T-helper 2 cell treated with Interferon-gamma antibody and Interleukin-4, amounts not matched to agents 5 μg/mL and 100 μg/mL, for 36 hours (primary cell): ENCODE data around the gene LILRB1.
"Not testable (repeated sequence)": the region's sequence is repeated elsewhere in the genome, so short reads cannot be mapped to it uniquely, and the experiment has no call there.

Experiments used
- DNase-seq: peaks from one replicate; pipeline ENCODE4 v3.0.0; 2021; ENCODE audit warnings: low spot score
- H3K27ac Mint-ChIP-seq: one replicate; pipeline ENCODE4 v1.8.0; 2021; ENCODE audit warnings: mild to moderate bottlenecking, mixed read lengths
- H3K27me3 Mint-ChIP-seq: one replicate; pipeline ENCODE4 v1.8.0; 2021; ENCODE audit warnings: low read depth, mixed read lengths
- H3K36me3 Mint-ChIP-seq: one replicate; pipeline ENCODE4 v1.8.0; 2021; ENCODE audit warnings: low read depth, mixed read lengths
- H3K4me1 Mint-ChIP-seq: one replicate; pipeline ENCODE4 v1.8.0; 2021; ENCODE audit warnings: low read depth, mixed read lengths
- H3K4me3 Mint-ChIP-seq: one replicate; pipeline ENCODE4 v1.8.0; 2022; ENCODE audit warnings: mild to moderate bottlenecking, moderate library complexity, mixed read lengths
- H3K9me3 Mint-ChIP-seq: one replicate; pipeline ENCODE4 v1.8.0; 2021; ENCODE audit warnings: mixed read lengths

The LILRB1 gene

GRCh38 chr19:54662730-54663129 is 32.4 kb downstream of the LILRB1 start, which contains the start of gene LILRB4:
LILRB4 (plus strand) TSS chr19:54662985; CDS start chr19:54663034, 49 bp downstream.
- no peak within 1 kb of the TSS for H3K27ac Mint-ChIP-seq
- H3K9me3 Mint-ChIP-seq, result no peaks in the 10 kb centered on the region

DNA sequence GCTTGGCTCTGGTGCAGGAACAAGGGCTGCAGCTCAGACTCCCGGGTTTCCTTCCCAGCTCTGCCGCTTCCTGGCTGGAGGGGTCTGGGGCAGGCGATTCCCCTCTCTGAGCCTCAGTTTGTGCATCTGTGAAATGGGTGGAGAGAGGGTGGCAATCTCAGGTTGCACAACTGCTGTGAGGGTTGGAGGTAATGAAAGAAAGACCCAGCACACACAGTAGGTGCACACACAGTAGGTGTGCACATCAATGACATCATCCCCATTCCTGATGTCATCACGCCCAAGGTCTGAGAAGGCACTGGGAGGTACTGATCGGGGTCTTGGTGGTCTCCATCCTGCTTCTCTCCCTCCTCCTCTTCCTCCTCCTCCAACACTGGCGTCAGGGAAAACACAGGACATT is 35.2 kb downstream of the LILRB1 start:
- Mint-ChIP-seq H3K27me3 (no peaks in the 10 kb centered on the region), H3K4me1 (no peaks in the 10 kb centered on the region), H3K27ac (no peak overlapping the region), H3K36me3 (no peaks in the 10 kb centered on the region), H3K9me3 (peaks cover 6% of the 10 kb centered on the region), H3K4me3 (no peak overlapping the region)
- no peak for DNase-seq

More at GRCh38 chr19:54662730-54663129, 32.4 kb downstream of the LILRB1 start, which contains the start of gene LILRB4:
- peaks cover 2% of the 10 kb centered on the region for H3K27me3 Mint-ChIP-seq
- H3K4me1 Mint-ChIP-seq, result no peaks in the 10 kb centered on the region
- no peak for DNase-seq
- no peaks in the 10 kb centered on the region for H3K36me3 Mint-ChIP-seq
- H3K4me3 Mint-ChIP-seq, result no peak within 1 kb of the TSS

GRCh38 chr19:54667217-54667616 is 36.9 kb downstream of the LILRB1 start:
- Mint-ChIP-seq H3K27ac (no peak overlapping the region), H3K27me3 (no peaks in the 10 kb centered on the region), H3K36me3 (no peaks in the 10 kb centered on the region), H3K9me3 (peaks cover 6% of the 10 kb centered on the region), H3K4me3 (no peak overlapping the region), H3K4me1 (no peaks in the 10 kb centered on the region)
- DNase-seq, result no peak

DNA sequence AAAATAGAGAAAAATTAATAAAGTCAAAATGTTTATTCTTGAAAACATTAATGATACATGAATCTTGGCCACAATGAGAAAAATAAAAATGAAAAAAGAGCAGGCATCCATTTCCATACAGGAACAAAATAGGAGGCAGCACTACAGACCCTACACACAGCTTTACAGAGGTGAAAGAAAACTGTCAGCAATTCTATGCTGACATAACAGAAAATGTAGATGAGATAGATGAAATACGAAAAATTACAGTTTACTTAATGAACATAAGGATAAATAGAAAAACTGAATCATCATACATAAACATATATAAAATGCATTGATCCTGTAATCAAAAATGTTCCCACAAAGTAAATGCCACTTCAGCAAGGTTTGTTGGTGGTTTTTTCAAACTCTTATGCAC is 38.1 kb downstream of the LILRB1 start:
- Mint-ChIP-seq H3K4me3 (no peak overlapping the region), H3K36me3 (no peaks in the 10 kb centered on the region), H3K27me3 (no peaks in the 10 kb centered on the region)

GRCh38 chr19:54670576-54671357 is 40.5 kb downstream of the LILRB1 start:
- H3K36me3 Mint-ChIP-seq, result no peaks in the 10 kb centered on the region
- DNase-seq, result no peak
- H3K4me1 Mint-ChIP-seq, result peaks cover 2% of the 10 kb centered on the region
- no peaks in the 10 kb centered on the region for H3K27me3 Mint-ChIP-seq
- peaks cover 6% of the 10 kb centered on the region for H3K9me3 Mint-ChIP-seq
- no peak overlapping the region for H3K4me3 Mint-ChIP-seq
- no peak overlapping the region for H3K27ac Mint-ChIP-seq

More for the DNA sequence above, 38.1 kb downstream of the LILRB1 start:
- H3K27ac Mint-ChIP-seq, result no peak overlapping the region
- no peaks in the 10 kb centered on the region for H3K4me1 Mint-ChIP-seq
- H3K9me3 Mint-ChIP-seq, result peaks cover 6% of the 10 kb centered on the region
- no peak for DNase-seq

DNA sequence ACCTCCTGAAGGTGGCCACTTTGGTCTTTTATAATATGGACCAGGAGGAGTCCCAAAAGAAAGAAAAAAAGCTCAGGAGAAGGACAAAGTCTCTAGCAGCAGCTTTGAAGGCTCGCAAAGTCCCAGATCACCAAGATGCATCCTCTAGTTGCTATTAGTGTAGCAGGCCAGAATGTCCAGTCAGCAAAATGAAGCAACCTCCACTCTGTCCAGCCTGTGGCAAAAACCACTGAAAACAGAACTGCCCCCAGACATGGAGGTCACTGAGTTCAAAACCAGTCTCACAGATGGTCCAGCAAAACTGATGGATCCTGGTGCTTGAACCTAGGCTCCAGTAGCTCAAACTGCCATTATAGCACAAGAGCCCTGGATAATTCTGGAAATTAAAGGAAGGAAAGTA is 42.9 kb downstream of the LILRB1 start:
- Mint-ChIP-seq H3K4me3 (no peak overlapping the region), H3K36me3 (no peaks in the 10 kb centered on the region), H3K9me3 (peaks cover 2% of the 10 kb centered on the region), H3K4me1 (peaks cover 2% of the 10 kb centered on the region), H3K27ac (no peak overlapping the region), H3K27me3 (no peaks in the 10 kb centered on the region)
- no peak for DNase-seq

GRCh38 chr19:54674021-54674617 is 43.8 kb downstream of the LILRB1 start:
- Mint-ChIP-seq H3K27me3 (no peaks in the 10 kb centered on the region), H3K36me3 (no peaks in the 10 kb centered on the region), H3K27ac (no peak overlapping the region), H3K4me3 (no peak overlapping the region), H3K9me3 (no peaks in the 10 kb centered on the region), H3K4me1 (peaks cover 2% of the 10 kb centered on the region)
- DNase-seq, result no peak

DNA sequence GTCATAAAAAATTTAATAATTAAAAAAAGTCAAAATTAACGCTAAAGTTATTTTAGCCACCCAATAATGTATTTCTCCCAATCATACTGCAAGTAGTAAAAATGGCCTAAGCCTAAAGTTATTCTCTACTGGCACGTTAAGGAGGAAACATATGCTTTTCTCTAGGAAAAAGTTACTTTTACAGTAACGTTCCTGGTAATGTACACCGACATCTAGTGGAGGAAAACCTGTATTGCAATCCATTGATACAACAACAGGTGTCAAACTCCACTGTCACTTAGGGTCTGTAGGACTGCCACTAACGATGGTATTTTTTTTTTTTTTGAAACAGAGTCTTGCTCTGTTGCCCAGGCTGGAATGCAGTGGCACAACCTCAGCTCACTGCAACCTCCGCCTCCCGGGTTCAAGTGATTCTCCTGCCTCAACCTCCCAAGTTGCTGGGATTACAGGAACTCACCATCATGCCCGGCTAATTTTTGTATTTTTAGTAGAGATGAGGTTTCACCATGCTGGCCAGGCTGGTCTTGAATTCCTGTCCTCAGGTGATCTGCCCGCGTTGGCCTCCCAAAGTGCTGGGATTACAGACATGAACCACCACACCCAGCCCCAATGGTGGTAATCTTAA is 46.0 kb downstream of the LILRB1 start:
- H3K27me3 Mint-ChIP-seq, DNase-seq, H3K9me3 Mint-ChIP-seq, H3K27ac Mint-ChIP-seq, H3K4me1 Mint-ChIP-seq, H3K36me3 Mint-ChIP-seq, H3K4me3 Mint-ChIP-seq: not testable (repeated sequence)

GRCh38 chr19:54677217-54677616 is 46.9 kb downstream of the LILRB1 start:
- no peak overlapping the region for H3K27ac Mint-ChIP-seq
- no peaks in the 10 kb centered on the region for H3K9me3 Mint-ChIP-seq
- H3K4me3 Mint-ChIP-seq, result no peak overlapping the region
- no peak for DNase-seq
- no peaks in the 10 kb centered on the region for H3K27me3 Mint-ChIP-seq
- peaks cover 2% of the 10 kb centered on the region for H3K4me1 Mint-ChIP-seq
- H3K36me3 Mint-ChIP-seq, result no peaks in the 10 kb centered on the region

- DNase-seq, H3K4me1 Mint-ChIP-seq, H3K9me3 Mint-ChIP-seq, H3K4me3 Mint-ChIP-seq, H3K27ac Mint-ChIP-seq, H3K36me3 Mint-ChIP-seq, H3K27me3 Mint-ChIP-seq: not testable (repeated sequence)
These were observed 51.3 kb downstream of the LILRB1 start for GRCh38 chr19:54681596-54681995.

DNA sequence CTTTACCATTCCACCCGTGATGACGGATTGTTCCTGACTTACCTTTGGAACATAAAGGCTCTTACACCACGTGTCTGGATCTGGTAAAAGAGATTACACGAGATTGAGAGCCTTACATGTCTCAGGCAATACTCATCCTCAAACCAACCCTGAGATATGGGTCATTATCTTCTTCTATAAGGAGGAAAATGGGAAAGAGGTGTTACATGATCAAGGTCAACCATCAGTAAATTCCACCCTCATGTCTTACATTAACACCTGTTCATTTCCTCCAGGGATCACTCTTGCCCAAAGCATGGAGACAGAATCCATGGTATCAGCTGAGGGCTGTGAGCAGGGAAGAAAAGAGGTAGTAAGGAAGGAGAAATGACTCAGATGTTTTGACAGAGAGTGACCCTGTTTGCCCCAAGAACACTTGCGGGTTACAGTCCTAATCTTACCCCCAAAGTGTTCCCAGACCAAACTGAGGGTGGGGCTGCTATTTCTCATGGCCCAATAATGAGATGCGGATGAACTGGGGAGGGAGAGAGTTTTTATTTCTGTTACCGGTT is 52.1 kb downstream of the LILRB1 start:
- H3K27ac Mint-ChIP-seq, result no peak overlapping the region
- no peaks in the 10 kb centered on the region for H3K4me1 Mint-ChIP-seq
- no peak for DNase-seq
- H3K4me3 Mint-ChIP-seq, result no peak overlapping the region
- no peaks in the 10 kb centered on the region for H3K9me3 Mint-ChIP-seq
- no peaks in the 10 kb centered on the region for H3K27me3 Mint-ChIP-seq
- no peaks in the 10 kb centered on the region for H3K36me3 Mint-ChIP-seq

- H3K27ac Mint-ChIP-seq, result no peak overlapping the region
- H3K27me3 Mint-ChIP-seq, result no peaks in the 10 kb centered on the region
- no peaks in the 10 kb centered on the region for H3K36me3 Mint-ChIP-seq
- no peak for DNase-seq
- H3K4me3 Mint-ChIP-seq, result no peak overlapping the region
- H3K4me1 Mint-ChIP-seq, result no peaks in the 10 kb centered on the region
- no peaks in the 10 kb centered on the region for H3K9me3 Mint-ChIP-seq
These were observed 54.2 kb downstream of the LILRB1 start for GRCh38 chr19:54684527-54684926.
